Measurements from ENCODE around the gene RIN3.
A peak's percentile ranks its signal among the peaks of the same experiment; 100 is the strongest.
"Not testable (repeated sequence)": the region's sequence is repeated elsewhere in the genome, so short reads cannot be mapped to it uniquely, and the experiment has no call there.

RIN3 gene

GRCh38 chr14:92670643-92671366 lies 157.2 kb downstream of the RIN3 start:
- Mint-ChIP-seq H3K4me1 (ENCODE audit: low read depth) (peaks cover 84% of the 10 kb centered on the region), H3K9me3 (ENCODE audit: low read depth) (no peaks in the 10 kb centered on the region), H3K4me3 (no peak overlapping the region), H3K27me3 (no peaks in the 10 kb centered on the region), H3K27ac (peak overlapping the region; percentile 87), H3K36me3 (peaks cover 11% of the 10 kb centered on the region)

- no peaks in the 10 kb centered on the region for H3K9me3 Mint-ChIP-seq (ENCODE audit: low read depth)
- peaks cover 18% of the 10 kb centered on the region for H3K36me3 Mint-ChIP-seq
- H3K27me3 Mint-ChIP-seq, result no peaks in the 10 kb centered on the region
- H3K4me1 Mint-ChIP-seq (ENCODE audit: low read depth), result peaks cover 84% of the 10 kb centered on the region
- no peak overlapping the region for H3K4me3 Mint-ChIP-seq
- H3K27ac Mint-ChIP-seq, result peak overlapping the region; percentile 80
Observed at GRCh38 chr14:92673601-92674150, 160.1 kb downstream of the RIN3 start.

GRCh38 chr14:92675421-92675820 lies 161.8 kb downstream of the RIN3 start:
- H3K9me3 Mint-ChIP-seq (ENCODE audit: low read depth), result no peaks in the 10 kb centered on the region
- peaks cover 13% of the 10 kb centered on the region for H3K36me3 Mint-ChIP-seq
- H3K4me1 Mint-ChIP-seq (ENCODE audit: low read depth), result peaks cover 72% of the 10 kb centered on the region
- no peaks in the 10 kb centered on the region for H3K27me3 Mint-ChIP-seq
- peak overlapping the region; percentile 83 for H3K27ac Mint-ChIP-seq
- H3K4me3 Mint-ChIP-seq, result peak overlapping the region; percentile 48

- Mint-ChIP-seq H3K27me3 (no peaks in the 10 kb centered on the region), H3K36me3 (peaks cover 12% of the 10 kb centered on the region), H3K9me3 (ENCODE audit: low read depth) (no peaks in the 10 kb centered on the region), H3K27ac (peak overlapping the region; percentile 83), H3K4me3 (peak overlapping the region; percentile 48), H3K4me1 (ENCODE audit: low read depth) (peaks cover 67% of the 10 kb centered on the region)
Observed at GRCh38 chr14:92675976-92676375, 162.4 kb downstream of the RIN3 start.

GRCh38 chr14:92676403-92677086 lies 163.0 kb downstream of the RIN3 start:
- peaks cover 10% of the 10 kb centered on the region for H3K36me3 Mint-ChIP-seq
- H3K27me3 Mint-ChIP-seq, result no peaks in the 10 kb centered on the region
- H3K4me3 Mint-ChIP-seq, result no peak overlapping the region

GRCh38 chr14:92677087-92677668 lies 163.6 kb downstream of the RIN3 start:
- no peaks in the 10 kb centered on the region for H3K9me3 Mint-ChIP-seq (ENCODE audit: low read depth)
- H3K36me3 Mint-ChIP-seq, result peaks cover 10% of the 10 kb centered on the region
- H3K27ac Mint-ChIP-seq, result peak overlapping the region; percentile 83
- H3K27me3 Mint-ChIP-seq, result no peaks in the 10 kb centered on the region
- H3K4me3 Mint-ChIP-seq, result peak overlapping the region; percentile 2
- peaks cover 64% of the 10 kb centered on the region for H3K4me1 Mint-ChIP-seq (ENCODE audit: low read depth)

More at GRCh38 chr14:92676403-92677086, 163.0 kb downstream of the RIN3 start:
- Mint-ChIP-seq H3K9me3 (ENCODE audit: low read depth) (no peaks in the 10 kb centered on the region), H3K27ac (peak overlapping the region; percentile 83), H3K4me1 (ENCODE audit: low read depth) (peaks cover 67% of the 10 kb centered on the region)

- Mint-ChIP-seq H3K36me3 (peaks cover 10% of the 10 kb centered on the region), H3K4me1 (ENCODE audit: low read depth) (peaks cover 56% of the 10 kb centered on the region), H3K27me3 (no peaks in the 10 kb centered on the region), H3K27ac (peak overlapping the region; percentile 72), H3K4me3 (no peak overlapping the region), H3K9me3 (ENCODE audit: low read depth) (no peaks in the 10 kb centered on the region)
Observed at GRCh38 chr14:92677955-92678354, 164.4 kb downstream of the RIN3 start.

- Mint-ChIP-seq H3K4me1 (ENCODE audit: low read depth) (peaks cover 53% of the 10 kb centered on the region), H3K27ac (peak overlapping the region; percentile 58), H3K27me3 (no peaks in the 10 kb centered on the region), H3K4me3 (no peak overlapping the region), H3K9me3 (ENCODE audit: low read depth) (no peaks in the 10 kb centered on the region), H3K36me3 (peaks cover 10% of the 10 kb centered on the region)
Observed at GRCh38 chr14:92678766-92679165, 165.2 kb downstream of the RIN3 start.

- peaks cover 48% of the 10 kb centered on the region for H3K4me1 Mint-ChIP-seq (ENCODE audit: low read depth)
- H3K36me3 Mint-ChIP-seq, result peaks cover 10% of the 10 kb centered on the region
- H3K4me3 Mint-ChIP-seq, result no peak overlapping the region
- H3K27me3 Mint-ChIP-seq, result no peaks in the 10 kb centered on the region
- H3K27ac Mint-ChIP-seq, result no peak overlapping the region
- no peaks in the 10 kb centered on the region for H3K9me3 Mint-ChIP-seq (ENCODE audit: low read depth)
Observed at GRCh38 chr14:92679246-92679645, 165.7 kb downstream of the RIN3 start.

- H3K27ac Mint-ChIP-seq; H3K4me3 Mint-ChIP-seq; H3K36me3 Mint-ChIP-seq; H3K27me3 Mint-ChIP-seq; H3K9me3 Mint-ChIP-seq (ENCODE audit: low read depth): not testable (repeated sequence)
- H3K4me1 Mint-ChIP-seq (ENCODE audit: low read depth), result peaks cover 42% of the 10 kb centered on the region
Observed at GRCh38 chr14:92680330-92680729, 166.7 kb downstream of the RIN3 start.

- H3K4me3 Mint-ChIP-seq, result no peak overlapping the region
- peaks cover 38% of the 10 kb centered on the region for H3K4me1 Mint-ChIP-seq (ENCODE audit: low read depth)
- peak overlapping the region; percentile 82 for H3K27ac Mint-ChIP-seq
- no peaks in the 10 kb centered on the region for H3K9me3 Mint-ChIP-seq (ENCODE audit: low read depth)
- H3K36me3 Mint-ChIP-seq, result peaks cover 6% of the 10 kb centered on the region
- H3K27me3 Mint-ChIP-seq, result no peaks in the 10 kb centered on the region
Observed at GRCh38 chr14:92680781-92681650, 167.4 kb downstream of the RIN3 start.

GRCh38 chr14:92683041-92683440 lies 169.5 kb downstream of the RIN3 start:
- Mint-ChIP-seq H3K4me1 (ENCODE audit: low read depth) (peaks cover 19% of the 10 kb centered on the region), H3K27ac (peak overlapping the region; percentile 61)

GRCh38 chr14:92684801-92685560 lies 171.4 kb downstream of the RIN3 start:
- Mint-ChIP-seq H3K27ac (no peak overlapping the region), H3K36me3 (no peaks in the 10 kb centered on the region), H3K4me1 (ENCODE audit: low read depth) (peaks cover 11% of the 10 kb centered on the region), H3K4me3 (no peak overlapping the region), H3K27me3 (no peaks in the 10 kb centered on the region), H3K9me3 (ENCODE audit: low read depth) (no peaks in the 10 kb centered on the region)

More at GRCh38 chr14:92683041-92683440, 169.5 kb downstream of the RIN3 start:
- H3K36me3 Mint-ChIP-seq, result no peaks in the 10 kb centered on the region
- no peaks in the 10 kb centered on the region for H3K27me3 Mint-ChIP-seq
- H3K4me3 Mint-ChIP-seq, result no peak overlapping the region
- no peaks in the 10 kb centered on the region for H3K9me3 Mint-ChIP-seq (ENCODE audit: low read depth)
